CD4-positive, alpha-beta T cell treated with Interleukin-21 for 1 hour (primary cell): ENCODE measurements around the gene TOMT.

Source experiments
- DNase-seq: peaks from one replicate; pipeline ENCODE4 v3.0.0-alpha.2; 2020

TOMT gene

DNA sequence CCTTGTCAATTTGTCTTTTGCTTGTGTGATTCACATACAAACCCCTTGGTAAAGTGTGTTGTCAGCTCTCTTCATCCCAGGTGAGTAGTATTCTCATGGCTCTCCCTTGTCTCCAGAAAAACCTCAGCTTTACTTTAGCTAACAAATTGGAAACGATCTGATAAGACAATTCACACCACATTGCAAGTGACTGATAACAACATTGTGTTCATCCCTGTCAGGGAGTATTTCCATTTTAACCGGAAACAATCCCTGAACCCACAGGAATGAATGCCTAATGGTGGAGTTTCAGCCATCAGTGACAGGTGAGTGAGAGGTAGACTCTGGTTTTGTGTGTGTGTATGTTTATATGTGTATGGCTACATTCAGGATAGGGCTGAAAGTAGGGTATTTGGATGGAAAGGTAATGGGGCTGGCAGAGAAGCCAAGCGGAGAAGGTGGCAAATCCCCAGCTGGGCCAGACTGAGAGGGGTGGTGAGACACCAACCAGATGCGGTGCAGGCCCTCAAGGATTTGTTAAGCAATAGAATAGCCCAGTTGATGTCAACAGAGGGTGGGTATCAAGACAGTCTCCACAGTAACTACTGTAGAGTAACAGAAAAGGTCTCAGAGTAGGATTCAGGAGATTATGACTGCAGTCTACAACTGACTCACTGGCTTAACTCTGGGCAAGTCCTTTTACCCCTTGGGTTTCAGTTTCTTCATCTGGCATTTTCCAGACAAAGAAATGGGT lies 17.5 kb upstream of the TOMT start:
- DNase-seq: no peak

DNA sequence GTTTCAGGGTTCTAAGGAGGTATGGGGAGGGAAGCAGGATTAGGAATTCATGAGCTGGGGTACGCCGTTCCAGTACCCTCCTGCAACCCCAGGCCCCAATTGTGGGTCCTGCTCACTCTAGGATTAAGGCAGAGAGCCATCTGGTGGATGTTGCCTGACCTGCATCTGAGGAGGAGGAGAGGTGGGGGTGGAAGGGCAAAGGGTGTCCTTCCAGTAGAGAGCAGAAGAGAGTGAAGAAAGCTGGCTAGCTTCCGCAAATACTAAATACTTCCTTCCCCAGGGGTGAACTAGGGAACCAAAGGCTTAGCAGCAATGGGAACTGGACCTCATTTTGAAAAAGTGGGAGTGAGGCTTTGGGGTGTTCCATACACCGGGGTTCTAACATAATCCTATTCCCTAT lies 14.4 kb upstream of the TOMT start:
- DNase-seq: peak; percentile 78

- DNase-seq: no peak
These were observed 7.0 kb upstream of the TOMT start for GRCh38 chr11:72098741-72099140.

DNA sequence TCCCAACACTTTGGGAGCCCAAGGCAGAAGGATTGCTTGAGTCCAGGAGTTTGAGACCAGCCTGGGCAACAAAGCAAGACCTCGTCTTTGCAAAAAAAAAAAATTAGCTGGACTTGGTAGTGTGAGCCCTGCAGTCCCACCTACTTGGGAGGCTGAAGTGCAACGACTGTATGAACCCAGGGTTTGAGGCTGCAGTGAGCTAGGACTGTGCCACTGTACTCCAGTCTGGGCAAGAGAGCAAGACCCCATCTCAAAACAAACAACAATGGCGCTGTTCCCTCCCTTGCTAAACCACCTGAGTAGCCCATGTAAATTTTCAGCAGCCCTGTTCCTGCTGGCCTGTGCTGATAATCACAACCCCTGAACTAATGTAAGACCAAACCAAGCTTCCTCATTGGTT lies 5.7 kb upstream of the TOMT start:
- no peak for DNase-seq

GRCh38 chr11:72100462-72100861 lies 5.3 kb upstream of the TOMT start:
- no peak for DNase-seq

GRCh38 chr11:72102162-72102561 lies 3.6 kb upstream of the TOMT start:
- DNase-seq: no peak

DNA sequence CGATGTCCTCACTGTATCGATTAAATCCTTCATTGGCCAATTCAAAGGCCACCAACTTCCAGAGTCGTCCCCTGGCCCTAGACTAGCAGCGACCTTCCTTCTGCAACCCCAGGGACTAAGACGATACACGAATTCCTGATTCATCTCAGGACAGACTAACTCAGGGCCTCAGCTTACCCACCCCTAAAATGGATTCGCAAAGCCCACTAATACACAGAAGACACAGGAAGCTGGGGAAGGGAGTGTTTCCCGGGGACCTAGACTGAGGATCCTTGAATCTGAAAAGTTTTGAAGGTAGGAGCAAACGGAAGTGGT lies 3.1 kb upstream of the TOMT start:
- no peak for DNase-seq

GRCh38 chr11:72102946-72103753 lies 2.6 kb upstream of the TOMT start, which contains the start of gene LAMTOR1:
TSS of gene LAMTOR1 (minus strand) at chr11:72103297. CDS start at chr11:72103224, 73 bp downstream.
- DNase-seq: peak; percentile 98

GRCh38 chr11:72103754-72104167 lies 2.0 kb upstream of the TOMT start:
- no peak for DNase-seq

DNA sequence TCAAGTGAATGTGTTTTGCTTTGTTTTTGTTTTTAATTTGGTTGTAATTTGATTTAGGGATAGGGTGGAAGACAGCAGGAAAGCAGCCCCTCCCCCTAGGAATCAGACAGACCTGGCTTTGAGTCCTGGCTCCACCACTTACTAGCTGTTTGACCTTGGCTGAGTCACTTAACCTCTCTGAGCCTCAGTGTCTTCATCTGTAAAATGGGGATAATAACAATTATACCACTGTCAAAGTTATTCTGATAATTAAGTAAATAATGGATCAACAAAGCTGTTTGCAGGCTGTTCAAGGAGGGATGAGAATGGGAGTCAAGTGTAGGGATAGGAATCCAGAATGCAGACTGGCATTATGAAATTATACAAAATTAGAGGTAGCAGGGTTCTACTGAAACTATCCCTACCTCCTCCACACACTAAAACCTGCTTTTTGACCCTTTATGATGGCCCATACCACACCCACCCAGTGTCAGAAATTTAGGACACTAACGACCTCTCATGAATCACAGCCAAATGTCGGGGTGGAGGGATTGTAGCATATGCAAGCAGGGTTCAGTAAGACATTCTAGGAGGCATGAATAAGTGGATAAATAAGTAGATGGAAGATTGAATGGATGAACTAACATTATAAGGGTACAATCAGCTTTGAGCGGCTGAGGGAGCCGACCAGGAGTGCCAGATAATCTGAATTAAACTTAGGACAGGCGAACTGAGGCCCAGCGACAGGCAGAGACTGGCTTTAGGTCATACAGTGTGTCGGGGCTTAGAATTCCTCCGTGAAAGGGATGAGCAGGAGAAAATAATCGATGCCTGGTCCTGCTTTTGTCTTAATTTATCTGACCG lies 5.8 kb downstream of the TOMT start:
- DNase-seq: no peak

- peak; percentile 99 for DNase-seq
These were observed 6.6 kb downstream of the TOMT start, which contains the start of gene ANAPC15 for GRCh38 chr11:72112143-72112977. TSS of gene ANAPC15 (minus strand) at chr11:72112695. CDS start at chr11:72111276, 1,419 bp downstream.

- no peak for DNase-seq
These were observed 7.5 kb downstream of the TOMT start for GRCh38 chr11:72112978-72113808.

- no peak for DNase-seq
These were observed 8.8 kb downstream of the TOMT start for GRCh38 chr11:72114570-72114969.

DNA sequence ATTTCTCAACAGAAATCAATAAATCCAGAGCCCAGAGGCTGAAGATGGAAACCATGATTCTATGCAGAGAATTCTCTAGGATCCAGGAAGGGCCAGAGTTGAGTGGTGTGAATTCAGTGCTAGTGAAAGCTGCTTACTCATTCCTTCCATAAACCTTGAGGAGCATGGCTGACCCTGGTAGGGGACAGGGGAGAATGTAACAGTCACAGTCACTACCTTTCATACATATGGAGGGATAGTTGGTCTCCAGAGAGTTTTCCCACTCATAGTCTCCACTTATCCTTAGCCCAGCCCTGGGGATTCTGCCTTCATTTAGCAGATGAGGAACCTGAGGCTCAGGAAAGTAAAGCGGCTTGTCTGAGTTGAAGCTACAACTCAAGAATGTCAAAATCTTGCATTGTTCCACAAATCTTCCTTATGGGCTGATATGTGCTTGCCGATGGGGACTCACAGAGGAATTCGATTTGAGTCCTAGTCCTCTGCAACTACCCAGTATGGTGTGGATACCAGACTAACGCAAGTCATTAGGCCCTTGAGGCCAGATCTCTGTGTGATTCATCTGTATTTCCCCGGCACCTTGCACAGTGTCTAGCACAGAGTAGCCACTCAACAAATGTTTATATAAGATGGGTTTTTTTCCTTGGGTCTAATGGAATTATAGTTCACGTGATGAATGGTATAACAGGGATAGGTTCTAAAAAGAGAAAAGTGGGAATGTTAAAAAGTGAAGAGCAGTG lies 10.5 kb downstream of the TOMT start:
- no peak for DNase-seq

DNA sequence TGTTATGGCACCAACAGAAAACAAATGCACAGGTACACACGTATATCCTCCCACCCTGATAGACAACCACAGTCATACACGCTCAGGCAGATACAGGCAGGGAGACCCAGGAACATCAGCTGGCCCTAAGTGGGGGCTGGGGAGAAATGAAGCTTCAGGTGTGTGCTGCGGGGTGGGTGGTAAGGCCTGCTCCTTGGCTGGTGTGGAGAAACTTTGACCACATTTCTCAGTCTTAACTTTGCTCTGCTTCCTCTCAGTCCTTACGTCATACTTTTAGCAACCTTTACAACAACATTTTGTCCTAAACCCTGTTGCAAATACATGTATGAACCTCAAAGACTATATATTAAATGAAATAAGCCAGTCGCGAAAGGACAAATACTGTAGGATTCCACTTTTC lies 13.5 kb downstream of the TOMT start:
- DNase-seq: no peak

DNA sequence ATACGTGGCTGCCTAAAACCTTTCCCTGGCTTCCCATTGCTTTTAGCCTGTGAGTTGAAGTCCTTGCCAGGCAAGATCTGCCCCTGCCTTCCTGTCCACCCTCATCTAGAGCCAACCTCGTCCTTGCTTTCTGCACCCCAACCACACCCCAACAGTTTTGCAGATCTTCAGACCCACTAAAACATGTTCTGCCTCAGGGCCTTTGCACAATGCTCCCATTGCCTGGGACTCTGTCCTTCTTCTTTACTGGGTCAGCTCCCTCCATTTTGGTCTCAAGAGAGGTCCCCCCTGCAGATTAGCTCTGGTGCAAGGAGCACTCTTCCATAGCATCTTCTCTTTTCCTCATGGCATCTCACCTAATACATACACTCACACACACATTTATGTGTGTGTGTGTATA lies 15.2 kb downstream of the TOMT start:
- DNase-seq: no peak

- no peak for DNase-seq
These were observed 16.9 kb downstream of the TOMT start for GRCh38 chr11:72122607-72123006.

DNA sequence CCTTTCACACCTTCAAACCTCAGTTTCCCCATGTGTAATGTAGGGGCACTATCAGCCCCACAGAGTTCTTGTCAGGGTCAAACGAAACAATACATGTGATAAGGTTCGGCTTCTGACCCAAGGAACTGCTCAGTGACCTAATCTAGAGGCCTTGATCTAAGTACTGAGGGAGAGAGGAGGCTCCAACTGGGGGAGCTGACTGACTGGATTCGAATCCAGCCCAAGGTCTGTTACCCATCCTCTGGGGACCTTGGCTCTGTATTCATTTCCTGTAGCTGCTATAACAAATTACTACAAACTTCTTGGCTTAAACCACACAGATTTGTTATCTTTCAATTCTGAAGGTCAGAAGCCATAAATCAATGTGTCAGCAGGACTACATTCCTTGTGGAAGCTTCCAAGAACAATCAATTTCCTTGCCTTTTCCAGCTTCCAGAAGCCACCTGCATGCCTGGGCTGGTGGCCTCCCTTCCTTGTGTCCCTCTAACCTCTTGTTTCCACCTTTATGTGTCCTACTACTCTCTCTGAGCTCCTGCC lies 17.5 kb downstream of the TOMT start:
- DNase-seq: no peak

DNA sequence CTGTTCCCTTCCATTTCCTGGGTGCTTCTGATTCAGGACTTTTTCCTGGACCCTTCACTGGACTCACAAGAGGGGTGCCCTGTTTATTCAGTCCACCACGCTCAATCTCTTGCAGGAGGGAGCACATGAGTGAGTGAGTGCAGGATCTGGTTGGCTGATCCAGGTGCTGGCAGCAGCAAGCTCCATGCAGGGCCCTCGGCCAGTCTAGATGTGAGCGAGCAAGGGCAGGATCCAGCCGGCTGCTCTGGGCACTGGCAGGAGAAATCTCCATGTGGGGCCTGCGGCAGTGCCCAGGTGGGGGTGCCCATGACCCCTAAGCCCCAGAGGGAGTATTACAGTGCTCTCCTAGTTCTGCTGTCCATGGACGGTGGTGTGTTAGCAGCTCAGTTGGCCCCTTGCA lies 18.3 kb downstream of the TOMT start:
- no peak for DNase-seq

- DNase-seq: no peak
These were observed 20.2 kb downstream of the TOMT start for GRCh38 chr11:72125956-72126355.

- DNase-seq: no peak
These were observed 22.2 kb downstream of the TOMT start for GRCh38 chr11:72127923-72128322.
